Suprapubic skin (tissue), 4 donors: ENCODE measurements around the gene CDC25A. TPM values are rescaled to one million over a fixed set of nuclear protein-coding genes. Genes with fewer than 3 reads are reported as not detected.
A peak's percentile ranks its signal among the peaks of the same experiment; 100 is the strongest.
"Not testable (repeated sequence)": the region's sequence is repeated elsewhere in the genome, so short reads cannot be mapped to it uniquely, and the experiment has no call there.

ENCODE experiments used
- DNase-seq, 2 donors: peaks; one replicate each; pipeline ENCODE4 v3.0.0-alpha.2; 2019; ENCODE audit warnings: low spot score in 2 of 2
- H3K27ac ChIP-seq: fragments of 200-600 bp; sonication (generic); one replicate; pipeline ENCODE4 v1.5.1; 2019
- H3K27me3 ChIP-seq: fragments of 200-600 bp; sonication (generic); one replicate; pipeline ENCODE4 v1.5.1; 2019
- H3K36me3 ChIP-seq: fragments of 200-600 bp; sonication (generic); one replicate; pipeline ENCODE4 v1.5.1; 2019
- H3K4me1 ChIP-seq: fragments of 200-600 bp; sonication (generic); one replicate; pipeline ENCODE4 v1.5.1; 2019
- H3K4me3 ChIP-seq: fragments of 200-600 bp; sonication (generic); one replicate; pipeline ENCODE4 v1.5.1; 2019; ENCODE audit warnings: mild to moderate bottlenecking
- H3K9me3 ChIP-seq: fragments of 200-600 bp; sonication (generic); one replicate; pipeline ENCODE4 v1.5.1; 2019
- CTCF ChIP-seq, 2 donors: fragments of 200-600 bp in 1 of 2; fragments of 450-650 bp in 1 of 2; sonication (generic) in 1 of 2; IDR thresholded peaks; one replicate each; pipeline ENCODE4 v1.5.1; 2016 to 2019; ENCODE audit warnings: antibody characterized with exemption in 2 of 2, mild to moderate bottlenecking in 1 of 2, moderate library complexity in 1 of 2
- EP300 ChIP-seq: sonication (generic); formaldehyde crosslinking; IDR thresholded peaks from one replicate; pipeline ENCODE4 v1.6.1; 2017; ENCODE audit warnings: antibody characterized with exemption
- POLR2A ChIP-seq, 2 donors: fragments of 450-650 bp; IDR thresholded peaks; one replicate each; pipeline ENCODE4 v1.6.1; 2017; ENCODE audit warnings: antibody characterized with exemption in 2 of 2, mild to moderate bottlenecking in 2 of 2, moderate library complexity in 2 of 2
- POLR2AphosphoS5 ChIP-seq, 3 donors: sonication (generic); formaldehyde crosslinking; IDR thresholded peaks; one replicate each; pipeline ENCODE4 v1.6.1; 2017; ENCODE audit warnings: antibody characterized with exemption in 3 of 3
- WGBS: methylation state at CpG from one replicate; pipeline ENCODE4 v1.1.5; 2018; 5-methylcytosine and 5-hydroxymethylcytosine counted together
- total RNA-seq, 4 donors: library from RNA; depleted of rRNA; stranded (reverse); fragments of >200 nt; gene quantifications; one replicate each; pipeline ENCODE4 v1.1.0, GENCODE V29; 2016

The CDC25A gene
- total RNA-seq, 4 donors from 2014 or later: 0.55 to 6.8 (median 0.98) TPM; not detected in 1

DNA sequence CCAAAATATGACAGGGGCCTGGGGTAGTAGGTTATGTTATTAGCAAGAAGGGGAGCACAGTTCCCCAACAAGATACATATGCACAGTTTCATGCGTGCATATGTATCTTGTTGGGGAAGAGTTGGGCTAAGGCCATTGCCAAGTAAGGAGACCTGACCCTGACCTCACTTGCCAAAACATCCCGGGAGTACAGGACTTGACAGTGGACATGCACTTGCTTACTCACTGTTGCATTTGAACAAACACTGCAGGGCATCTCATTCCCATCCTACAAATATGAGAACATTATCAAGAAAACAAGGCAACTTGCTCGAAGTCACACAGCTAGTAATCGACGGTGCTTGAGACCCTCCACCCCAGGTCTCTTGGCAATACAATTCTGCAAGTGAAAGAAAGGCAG lies 30.3 kb upstream of the CDC25A start:
- peaks cover 31% of the 10 kb centered on the region for H3K4me1 ChIP-seq
- no peaks in the 10 kb centered on the region for H3K9me3 ChIP-seq
- 95% methylated on average over 4 of the region's 5 CpGs for WGBS
- no peak for DNase-seq
- TF ChIP-seq CTCF (IDR thresholded peaks at IDR 0.05) (no peak), POLR2A (IDR thresholded peaks at IDR 0.05) (no peak), POLR2AphosphoS5 (IDR thresholded peaks at IDR 0.05) (no peak), EP300 (no peak)
- H3K4me3 ChIP-seq: no peak overlapping the region
- H3K36me3 ChIP-seq: no peaks in the 10 kb centered on the region
- H3K27me3 ChIP-seq: no peaks in the 10 kb centered on the region
- H3K27ac ChIP-seq: no peak overlapping the region

- Histone ChIP-seq H3K36me3 (no peaks in the 10 kb centered on the region), H3K27me3 (no peaks in the 10 kb centered on the region), H3K9me3 (no peaks in the 10 kb centered on the region), H3K4me3 (no peak overlapping the region), H3K27ac (no peak overlapping the region), H3K4me1 (peaks cover 23% of the 10 kb centered on the region)
- no peak for DNase-seq
- no peak for TF ChIP-seq EP300
- TF ChIP-seq POLR2A (IDR thresholded peaks at IDR 0.05): no peak
- TF ChIP-seq CTCF (IDR thresholded peaks at IDR 0.05): no peak
- 85% methylated on average over 3 of the region's 4 CpGs for WGBS
Measured at GRCh38 chr3:48217449-48217848, 29.2 kb upstream of the CDC25A start.

GRCh38 chr3:48215876-48216275 lies 27.7 kb upstream of the CDC25A start:
- Histone ChIP-seq H3K9me3 (no peaks in the 10 kb centered on the region), H3K4me3 (no peak overlapping the region), H3K4me1 (peaks cover 23% of the 10 kb centered on the region), H3K36me3 (no peaks in the 10 kb centered on the region), H3K27me3 (no peaks in the 10 kb centered on the region), H3K27ac (peak overlapping the region; percentile 67)
- DNase-seq: no peak
- 59% methylated on average over 5 of the region's 5 CpGs for WGBS
- TF ChIP-seq CTCF (IDR thresholded peaks at IDR 0.05) (no peak), EP300 (no peak), POLR2AphosphoS5 (IDR thresholded peaks at IDR 0.05) (no peak)

- H3K36me3 ChIP-seq: no peaks in the 10 kb centered on the region
- H3K4me3 ChIP-seq: no peak overlapping the region
- peak overlapping the region; percentile 67 for H3K27ac ChIP-seq
- DNase-seq: no peak
- H3K9me3 ChIP-seq: no peaks in the 10 kb centered on the region
- no peak for TF ChIP-seq EP300
- no peak for TF ChIP-seq CTCF (IDR thresholded peaks at IDR 0.05)
- TF ChIP-seq POLR2AphosphoS5 (IDR thresholded peaks at IDR 0.05): no peak
- TF ChIP-seq POLR2A (IDR thresholded peaks at IDR 0.05): no peak
- WGBS: 27% methylated on average over 4 of the region's 4 CpGs
- H3K27me3 ChIP-seq: no peaks in the 10 kb centered on the region
- H3K4me1 ChIP-seq: peaks cover 23% of the 10 kb centered on the region
Measured at GRCh38 chr3:48215466-48215865, 27.2 kb upstream of the CDC25A start.

GRCh38 chr3:48215019-48215418 lies 26.8 kb upstream of the CDC25A start:
- H3K4me1 ChIP-seq: peaks cover 23% of the 10 kb centered on the region
- TF ChIP-seq POLR2A (IDR thresholded peaks at IDR 0.05): no peak
- TF ChIP-seq POLR2AphosphoS5 (IDR thresholded peaks at IDR 0.05): no peak
- no peak for TF ChIP-seq EP300
- no peaks in the 10 kb centered on the region for H3K9me3 ChIP-seq
- H3K27me3 ChIP-seq: no peaks in the 10 kb centered on the region
- DNase-seq: peak in 1 of 2 donors; percentile 72
- peak overlapping the region; percentile 67 for H3K27ac ChIP-seq
- WGBS: 80% methylated on average over 3 of the region's 3 CpGs
- no peaks in the 10 kb centered on the region for H3K36me3 ChIP-seq
- H3K4me3 ChIP-seq: no peak overlapping the region

GRCh38 chr3:48214225-48214624 lies 26.0 kb upstream of the CDC25A start:
- TF ChIP-seq CTCF (IDR thresholded peaks at IDR 0.05) (no peak), POLR2AphosphoS5 (IDR thresholded peaks at IDR 0.05) (no peak), POLR2A (IDR thresholded peaks at IDR 0.05) (no peak), EP300 (no peak)
- Histone ChIP-seq H3K27me3 (no peaks in the 10 kb centered on the region), H3K4me3 (no peak overlapping the region), H3K27ac (no peak overlapping the region), H3K36me3 (no peaks in the 10 kb centered on the region), H3K9me3 (no peaks in the 10 kb centered on the region), H3K4me1 (peaks cover 23% of the 10 kb centered on the region)
- 87% methylated on average over 3 of the region's 3 CpGs for WGBS
- DNase-seq: no peak

DNA sequence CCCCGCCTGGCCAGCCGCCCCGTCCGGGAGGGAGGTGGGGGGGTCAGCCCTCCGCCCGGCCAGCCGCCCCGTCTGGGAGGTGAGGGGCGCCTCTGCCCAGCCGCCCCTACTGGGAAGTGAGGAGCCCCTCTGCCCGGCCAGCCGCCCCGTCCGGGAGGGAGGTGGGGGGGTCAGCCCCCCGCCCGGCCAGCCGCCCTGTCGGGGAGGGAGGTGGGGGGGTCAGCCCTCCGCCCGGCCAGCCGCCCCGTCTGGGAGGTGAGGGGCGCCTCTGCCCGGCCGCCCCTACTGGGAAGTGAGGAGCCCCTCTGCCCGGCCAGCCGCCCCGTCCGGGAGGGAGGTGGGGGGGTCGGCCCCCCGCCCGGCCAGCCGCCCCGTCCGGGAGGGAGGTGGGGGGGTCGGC lies 23.6 kb upstream of the CDC25A start:
- H3K27ac ChIP-seq, DNase-seq, H3K36me3 ChIP-seq, H3K27me3 ChIP-seq, H3K9me3 ChIP-seq, H3K4me3 ChIP-seq: not testable (repeated sequence)
- no CpG with 5 or more reads among the region's 36 CpGs for WGBS
- H3K4me1 ChIP-seq: peaks cover 21% of the 10 kb centered on the region

DNA sequence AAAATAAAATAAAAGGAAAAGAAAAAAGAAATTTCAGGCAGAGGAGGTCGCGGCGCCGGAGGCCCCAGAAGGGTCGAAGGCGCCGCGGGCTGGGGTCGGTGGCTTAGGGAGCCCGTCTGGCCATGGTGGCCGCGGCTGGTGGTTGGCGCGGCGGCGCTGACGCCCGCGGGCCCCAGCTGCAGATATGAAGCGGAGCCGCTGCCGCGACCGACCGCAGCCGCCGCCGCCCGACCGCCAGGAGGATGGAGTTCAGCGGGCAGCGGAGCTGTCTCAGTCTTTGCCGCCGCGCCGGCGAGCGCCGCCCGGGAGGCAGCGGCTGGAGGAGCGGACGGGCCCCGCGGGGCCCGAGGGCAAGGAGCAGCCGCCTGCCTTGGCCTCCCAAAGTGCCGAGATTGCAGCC lies 22.3 kb upstream of the CDC25A start:
- no CpG with 5 or more reads among the region's 48 CpGs for WGBS
- H3K9me3 ChIP-seq, H3K4me1 ChIP-seq, H3K27ac ChIP-seq, H3K36me3 ChIP-seq, H3K4me3 ChIP-seq, DNase-seq, H3K27me3 ChIP-seq: not testable (repeated sequence)
